Gastroesophageal sphincter (tissue), 3 donors: ENCODE data around the gene CA9.

ENCODE experiments used
- CTCF ChIP-seq, 4 experiments: fragments of 200-600 bp in 2 of 4; fragments of 450-650 bp in 2 of 4; sonication (generic) in 1 of 4; IDR thresholded peaks; one replicate each; pipeline ENCODE4 v1.5.1; 2017 to 2019; ENCODE audit warnings: antibody characterized with exemption in 4 of 4, mild to moderate bottlenecking in 2 of 4, moderate library complexity in 2 of 4
- EP300 ChIP-seq: sonication (generic); formaldehyde crosslinking; IDR thresholded peaks from one replicate; pipeline ENCODE4 v1.6.1; 2017; ENCODE audit warnings: antibody characterized with exemption, mild to moderate bottlenecking
- POLR2A ChIP-seq, 2 donors: fragments of 450-650 bp; IDR thresholded peaks; one replicate each; pipeline ENCODE4 v1.6.1; 2017; ENCODE audit warnings: antibody characterized with exemption in 2 of 2, mild to moderate bottlenecking in 2 of 2, moderate library complexity in 1 of 2
- POLR2AphosphoS5 ChIP-seq: sonication (generic); formaldehyde crosslinking; IDR thresholded peaks from one replicate; pipeline ENCODE4 v1.6.1; 2017; ENCODE audit warnings: antibody characterized with exemption

GRCh38 chr9:35718721-35719511 lies 45.2 kb downstream of the CA9 start:
- TF ChIP-seq EP300 (no peak), POLR2AphosphoS5 (no peak), CTCF (IDR thresholded peaks at IDR 0.05) (no peak), POLR2A (IDR thresholded peaks at IDR 0.05) (no peak)
